ENCODE measurements around the gene PLXNC1.
A peak's percentile ranks its signal among the peaks of the same experiment; 100 is the strongest.

Gene PLXNC1

DNA sequence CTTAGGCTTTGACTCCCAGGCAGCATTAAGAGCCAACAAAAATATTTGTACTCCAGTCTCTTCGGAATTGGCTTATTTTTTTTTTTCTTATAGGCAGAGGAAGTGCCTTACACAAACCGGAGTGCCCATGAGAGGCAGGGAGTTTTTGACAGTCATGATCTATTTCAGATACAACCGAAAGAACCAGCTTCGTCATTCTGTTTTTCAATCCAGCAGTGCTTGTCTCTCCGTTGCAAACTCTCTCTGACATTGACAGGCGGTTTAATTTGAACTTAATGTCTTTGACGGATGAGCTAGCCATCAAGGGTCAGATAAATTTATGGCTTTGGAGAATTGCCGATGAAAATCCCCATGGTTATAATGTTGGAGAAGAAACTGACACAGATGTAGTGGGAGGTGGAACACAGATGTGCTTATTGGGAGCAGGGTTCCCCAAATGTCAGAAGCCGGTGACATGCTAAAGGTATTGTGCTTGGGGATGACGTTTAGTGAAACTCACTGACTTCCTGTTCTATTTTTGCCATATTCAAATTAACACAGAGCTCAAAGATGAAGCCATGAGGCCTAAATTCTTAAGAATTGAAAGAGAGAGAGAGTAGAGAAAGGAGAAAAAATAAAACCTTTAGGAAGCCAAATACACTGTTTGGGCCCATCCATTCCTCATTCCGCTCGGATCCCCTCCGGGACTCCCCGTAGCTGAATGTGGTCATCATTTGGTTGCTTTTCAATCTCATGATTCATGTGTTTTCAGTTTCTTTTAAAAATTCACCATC lies 59.7 kb downstream of the PLXNC1 start:
- H3K9ac ChIP-seq (ENCODE audit: low read length in 5 of 5), result peak overlapping the region in 2 of 5 donors; percentile 13 to 51
- H3K9me3 ChIP-seq (ENCODE audit: control insufficient read depth in 5 of 5, low read length in 5 of 5), result no peaks in the 10 kb centered on the region
- H3K27me3 ChIP-seq (ENCODE audit: control insufficient read depth in 5 of 5, insufficient read depth in 4 of 5, low read length in 5 of 5), result no peaks in the 10 kb centered on the region
- H3K36me3 ChIP-seq (ENCODE audit: control insufficient read depth in 5 of 5, insufficient read depth in 5 of 5, low read length in 5 of 5), result no peaks in the 10 kb centered on the region
- H3K27ac ChIP-seq (ENCODE audit: low read depth, low read length), result peak overlapping the region; percentile 50
- H3K4me3 ChIP-seq (ENCODE audit: low read depth in 1 of 5, low read length in 5 of 5), result peak overlapping the region; percentile 5 to 56 (median 23)
- H3K4me1 ChIP-seq (ENCODE audit: control insufficient read depth in 5 of 5, insufficient read depth in 5 of 5, low read length in 5 of 5), result peaks cover 0 to 15% (median 13%) of the 10 kb centered on the region in 5 donors

GRCh38 chr12:94208622-94208966 lies 60.2 kb downstream of the PLXNC1 start:
- no peak overlapping the region for H3K27ac ChIP-seq (ENCODE audit: low read depth, low read length)
- H3K36me3 ChIP-seq (ENCODE audit: control insufficient read depth in 5 of 5, insufficient read depth in 5 of 5, low read length in 5 of 5), result no peaks in the 10 kb centered on the region
- peak overlapping the region in 3 of 5 donors; percentile 5 to 23 (median 8) for H3K4me3 ChIP-seq (ENCODE audit: low read depth in 1 of 5, low read length in 5 of 5)
- H3K9me3 ChIP-seq (ENCODE audit: control insufficient read depth in 5 of 5, low read length in 5 of 5), result no peaks in the 10 kb centered on the region
- H3K27me3 ChIP-seq (ENCODE audit: control insufficient read depth in 5 of 5, insufficient read depth in 4 of 5, low read length in 5 of 5), result no peaks in the 10 kb centered on the region
- peaks cover 0 to 15% (median 13%) of the 10 kb centered on the region in 5 donors for H3K4me1 ChIP-seq (ENCODE audit: control insufficient read depth in 5 of 5, insufficient read depth in 5 of 5, low read length in 5 of 5)
- peak overlapping the region in 1 of 5 donors; percentile 13 for H3K9ac ChIP-seq (ENCODE audit: low read length in 5 of 5)

- no peaks in the 10 kb centered on the region for H3K36me3 ChIP-seq (ENCODE audit: control insufficient read depth in 5 of 5, insufficient read depth in 5 of 5, low read length in 5 of 5)
- peaks cover 0 to 15% (median 13%) of the 10 kb centered on the region in 5 donors for H3K4me1 ChIP-seq (ENCODE audit: control insufficient read depth in 5 of 5, insufficient read depth in 5 of 5, low read length in 5 of 5)
- no peak overlapping the region for H3K27ac ChIP-seq (ENCODE audit: low read depth, low read length)
- H3K4me3 ChIP-seq (ENCODE audit: low read depth in 1 of 5, low read length in 5 of 5), result no peak overlapping the region
- no peaks in the 10 kb centered on the region for H3K27me3 ChIP-seq (ENCODE audit: control insufficient read depth in 5 of 5, insufficient read depth in 4 of 5, low read length in 5 of 5)
- H3K9me3 ChIP-seq (ENCODE audit: control insufficient read depth in 5 of 5, low read length in 5 of 5), result no peaks in the 10 kb centered on the region
- no peak overlapping the region for H3K9ac ChIP-seq (ENCODE audit: low read length in 5 of 5)
Measured at GRCh38 chr12:94209240-94209639, 60.9 kb downstream of the PLXNC1 start.

- H3K27me3 ChIP-seq (ENCODE audit: control insufficient read depth in 5 of 5, insufficient read depth in 4 of 5, low read length in 5 of 5), result no peaks in the 10 kb centered on the region
- H3K27ac ChIP-seq (ENCODE audit: low read depth, low read length), result no peak overlapping the region
- H3K36me3 ChIP-seq (ENCODE audit: control insufficient read depth in 5 of 5, insufficient read depth in 5 of 5, low read length in 5 of 5), result no peaks in the 10 kb centered on the region
- no peak overlapping the region for H3K4me3 ChIP-seq (ENCODE audit: low read depth in 1 of 5, low read length in 5 of 5)
- no peak overlapping the region for H3K9ac ChIP-seq (ENCODE audit: low read length in 5 of 5)
- no peaks in the 10 kb centered on the region for H3K9me3 ChIP-seq (ENCODE audit: control insufficient read depth in 5 of 5, low read length in 5 of 5)
- H3K4me1 ChIP-seq (ENCODE audit: control insufficient read depth in 5 of 5, insufficient read depth in 5 of 5, low read length in 5 of 5), result peaks cover 0 to 15% (median 13%) of the 10 kb centered on the region in 5 donors
Measured at GRCh38 chr12:94211021-94211420, 62.6 kb downstream of the PLXNC1 start.

GRCh38 chr12:94218233-94218632 lies 69.9 kb downstream of the PLXNC1 start:
- Histone ChIP-seq H3K9ac (ENCODE audit: low read length in 5 of 5) (no peak overlapping the region), H3K36me3 (ENCODE audit: control insufficient read depth in 5 of 5, insufficient read depth in 5 of 5, low read length in 5 of 5) (no peaks in the 10 kb centered on the region), H3K27me3 (ENCODE audit: control insufficient read depth in 5 of 5, insufficient read depth in 4 of 5, low read length in 5 of 5) (peaks cover 0 to 2% (median 0%) of the 10 kb centered on the region in 5 donors), H3K4me1 (ENCODE audit: control insufficient read depth in 5 of 5, insufficient read depth in 5 of 5, low read length in 5 of 5) (no peaks in the 10 kb centered on the region), H3K4me3 (ENCODE audit: low read depth in 1 of 5, low read length in 5 of 5) (no peak overlapping the region), H3K9me3 (ENCODE audit: control insufficient read depth in 5 of 5, low read length in 5 of 5) (no peaks in the 10 kb centered on the region), H3K27ac (ENCODE audit: low read depth, low read length) (no peak overlapping the region)

- no peaks in the 10 kb centered on the region for H3K36me3 ChIP-seq (ENCODE audit: control insufficient read depth in 5 of 5, insufficient read depth in 5 of 5, low read length in 5 of 5)
- no peaks in the 10 kb centered on the region for H3K9me3 ChIP-seq (ENCODE audit: control insufficient read depth in 5 of 5, low read length in 5 of 5)
- H3K27ac ChIP-seq (ENCODE audit: low read depth, low read length), result no peak overlapping the region
- H3K4me3 ChIP-seq (ENCODE audit: low read depth in 1 of 5, low read length in 5 of 5), result no peak overlapping the region
- no peaks in the 10 kb centered on the region for H3K4me1 ChIP-seq (ENCODE audit: control insufficient read depth in 5 of 5, insufficient read depth in 5 of 5, low read length in 5 of 5)
- H3K9ac ChIP-seq (ENCODE audit: low read length in 5 of 5), result no peak overlapping the region
- peaks cover 0 to 2% (median 0%) of the 10 kb centered on the region in 5 donors for H3K27me3 ChIP-seq (ENCODE audit: control insufficient read depth in 5 of 5, insufficient read depth in 4 of 5, low read length in 5 of 5)
Measured at GRCh38 chr12:94219622-94220302, 71.4 kb downstream of the PLXNC1 start.

- Histone ChIP-seq H3K4me3 (ENCODE audit: low read depth in 1 of 5, low read length in 5 of 5) (no peak overlapping the region), H3K4me1 (ENCODE audit: control insufficient read depth in 5 of 5, insufficient read depth in 5 of 5, low read length in 5 of 5) (no peaks in the 10 kb centered on the region), H3K36me3 (ENCODE audit: control insufficient read depth in 5 of 5, insufficient read depth in 5 of 5, low read length in 5 of 5) (peaks cover 0 to 2% (median 0%) of the 10 kb centered on the region in 5 donors), H3K9me3 (ENCODE audit: control insufficient read depth in 5 of 5, low read length in 5 of 5) (no peaks in the 10 kb centered on the region), H3K27ac (ENCODE audit: low read depth, low read length) (no peak overlapping the region), H3K9ac (ENCODE audit: low read length in 5 of 5) (no peak overlapping the region), H3K27me3 (ENCODE audit: control insufficient read depth in 5 of 5, insufficient read depth in 4 of 5, low read length in 5 of 5) (peaks cover 0 to 2% (median 0%) of the 10 kb centered on the region in 5 donors)
Measured at GRCh38 chr12:94220804-94221203, 72.4 kb downstream of the PLXNC1 start.

DNA sequence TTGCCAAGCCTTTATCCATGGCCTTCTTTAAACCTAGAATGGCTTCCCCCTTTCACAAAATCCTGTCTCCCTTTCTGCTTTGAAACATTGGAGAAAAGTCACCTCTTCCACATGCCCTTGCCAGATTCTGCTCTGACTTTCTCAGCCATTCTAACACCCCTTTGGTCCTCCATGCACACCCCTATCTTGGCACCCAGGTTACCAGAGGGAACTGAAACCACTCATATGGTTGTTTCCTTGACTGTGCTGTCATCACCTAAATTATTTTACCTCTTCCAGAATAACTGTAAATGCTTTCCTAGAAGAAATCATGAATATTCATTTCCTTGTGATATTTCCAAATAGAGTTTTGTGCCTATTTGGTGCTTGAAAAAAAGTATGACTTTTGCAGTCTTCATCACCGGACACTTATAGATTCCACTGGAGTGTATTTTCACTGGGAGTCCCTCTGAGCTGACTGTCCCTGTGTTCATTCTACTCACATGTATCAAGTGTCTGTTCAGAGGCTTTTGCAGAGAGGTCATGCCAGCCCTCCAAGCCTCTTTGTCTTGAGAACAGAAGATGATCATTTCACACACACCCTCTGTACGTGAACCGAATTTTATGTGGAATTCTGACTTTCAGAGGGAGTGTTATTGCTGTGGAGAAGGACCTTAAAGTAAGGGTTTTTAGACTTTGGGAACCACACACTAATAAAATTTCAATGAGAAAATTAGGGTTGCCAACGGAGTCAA lies 74.1 kb downstream of the PLXNC1 start:
- peaks cover 0 to 3% (median 0%) of the 10 kb centered on the region in 5 donors for H3K36me3 ChIP-seq (ENCODE audit: control insufficient read depth in 5 of 5, insufficient read depth in 5 of 5, low read length in 5 of 5)
- no peaks in the 10 kb centered on the region for H3K4me1 ChIP-seq (ENCODE audit: control insufficient read depth in 5 of 5, insufficient read depth in 5 of 5, low read length in 5 of 5)
- no peak overlapping the region for H3K4me3 ChIP-seq (ENCODE audit: low read depth in 1 of 5, low read length in 5 of 5)
- peaks cover 0 to 2% (median 0%) of the 10 kb centered on the region in 5 donors for H3K27me3 ChIP-seq (ENCODE audit: control insufficient read depth in 5 of 5, insufficient read depth in 4 of 5, low read length in 5 of 5)
- H3K9me3 ChIP-seq (ENCODE audit: control insufficient read depth in 5 of 5, low read length in 5 of 5), result no peaks in the 10 kb centered on the region
- no peak overlapping the region for H3K27ac ChIP-seq (ENCODE audit: low read depth, low read length)
- no peak overlapping the region for H3K9ac ChIP-seq (ENCODE audit: low read length in 5 of 5)

- H3K9me3 ChIP-seq (ENCODE audit: control insufficient read depth in 5 of 5, low read length in 5 of 5), result no peaks in the 10 kb centered on the region
- no peaks in the 10 kb centered on the region for H3K27me3 ChIP-seq (ENCODE audit: control insufficient read depth in 5 of 5, insufficient read depth in 4 of 5, low read length in 5 of 5)
- no peak overlapping the region for H3K9ac ChIP-seq (ENCODE audit: low read length in 5 of 5)
- no peak overlapping the region for H3K27ac ChIP-seq (ENCODE audit: low read depth, low read length)
- H3K36me3 ChIP-seq (ENCODE audit: control insufficient read depth in 5 of 5, insufficient read depth in 5 of 5, low read length in 5 of 5), result peaks cover 0 to 3% (median 0%) of the 10 kb centered on the region in 5 donors
- no peak overlapping the region for H3K4me3 ChIP-seq (ENCODE audit: low read depth in 1 of 5, low read length in 5 of 5)
- no peaks in the 10 kb centered on the region for H3K4me1 ChIP-seq (ENCODE audit: control insufficient read depth in 5 of 5, insufficient read depth in 5 of 5, low read length in 5 of 5)
Measured at GRCh38 chr12:94223842-94224241, 75.5 kb downstream of the PLXNC1 start.

DNA sequence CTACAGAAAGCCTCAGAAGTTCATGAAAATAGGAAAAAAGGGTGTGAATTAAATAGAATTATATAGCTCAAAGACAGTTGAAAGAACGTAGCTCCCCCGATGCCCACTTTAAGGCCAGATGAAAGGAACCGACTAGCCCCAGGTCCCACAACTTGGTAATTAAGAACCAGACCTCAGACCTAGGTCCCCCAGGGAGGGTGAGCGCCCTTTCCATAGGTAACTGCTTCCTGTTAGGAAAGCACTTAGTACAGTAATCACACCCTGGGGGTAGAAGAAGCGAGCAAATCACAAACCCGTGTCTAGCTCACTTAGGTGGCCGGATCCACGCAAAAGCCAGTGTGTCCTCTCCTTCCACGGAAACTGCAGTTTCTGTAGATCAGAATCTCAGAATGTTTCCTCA lies 77.1 kb downstream of the PLXNC1 start:
- Histone ChIP-seq H3K27me3 (ENCODE audit: control insufficient read depth in 5 of 5, insufficient read depth in 4 of 5, low read length in 5 of 5) (no peaks in the 10 kb centered on the region), H3K36me3 (ENCODE audit: control insufficient read depth in 5 of 5, insufficient read depth in 5 of 5, low read length in 5 of 5) (peaks cover 0 to 3% (median 0%) of the 10 kb centered on the region in 5 donors), H3K9me3 (ENCODE audit: control insufficient read depth in 5 of 5, low read length in 5 of 5) (no peaks in the 10 kb centered on the region), H3K27ac (ENCODE audit: low read depth, low read length) (no peak overlapping the region), H3K9ac (ENCODE audit: low read length in 5 of 5) (no peak overlapping the region), H3K4me1 (ENCODE audit: control insufficient read depth in 5 of 5, insufficient read depth in 5 of 5, low read length in 5 of 5) (no peaks in the 10 kb centered on the region), H3K4me3 (ENCODE audit: low read depth in 1 of 5, low read length in 5 of 5) (no peak overlapping the region)

Measured in subcutaneous abdominal adipose tissue (tissue), 5 donors.